Skin of body (tissue), 2 donors: Measurements from ENCODE around the gene ZFPM1. TPM values are rescaled to one million over a fixed set of nuclear protein-coding genes. Genes with fewer than 3 reads are reported as not detected.
A peak's percentile ranks its signal among the peaks of the same experiment; 100 is the strongest.

ENCODE experiments used
- DNase-seq: peaks from one replicate; lab custom pipeline; 2025; lab: John Stamatoyannopoulos, UW
- total RNA-seq: library from RNA; depleted of rRNA; stranded (reverse); fragments of >200 nt; gene quantifications from one replicate; pipeline ENCODE4 v1.2.3, GENCODE V29; 2014

Gene ZFPM1
- total RNA-seq, 1 donor from 2014 or later = 0.69 TPM

DNA sequence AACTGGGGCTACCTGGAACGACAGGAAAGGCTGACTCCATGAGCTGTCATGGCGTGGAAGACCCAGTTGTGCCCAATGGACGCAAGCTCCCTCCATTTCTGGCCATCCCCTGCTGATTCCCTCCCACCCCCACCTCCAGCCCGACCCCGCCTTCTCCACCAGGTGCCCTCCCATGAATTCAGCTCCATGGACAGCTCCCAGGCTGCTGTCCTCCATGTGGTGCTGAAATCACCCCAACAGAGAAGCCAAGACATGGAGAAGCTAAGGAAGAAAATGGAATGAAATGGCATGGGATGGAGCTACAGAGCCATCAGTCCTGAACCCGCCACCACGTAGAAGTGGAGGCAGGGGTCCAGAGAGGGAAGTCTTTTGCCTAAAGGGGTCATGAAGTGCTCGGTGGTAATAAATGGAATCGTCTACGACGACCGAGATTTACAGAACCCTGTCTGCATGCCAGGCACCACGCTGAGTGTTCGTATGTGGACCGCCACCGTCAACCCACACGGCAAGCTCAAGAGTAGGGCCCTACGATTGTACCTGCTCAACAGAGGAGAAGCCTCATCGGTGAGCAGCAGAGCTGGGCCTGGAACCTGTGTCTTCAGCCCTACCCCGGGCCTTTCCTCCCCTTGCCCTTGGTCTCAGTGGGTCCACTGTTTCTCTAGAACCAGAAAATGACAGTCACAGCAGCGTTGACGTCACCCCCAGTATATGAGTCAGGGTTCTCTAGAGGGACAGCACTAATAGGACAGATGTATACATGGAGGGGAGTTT, 107.8 kb downstream of the ZFPM1 start:
- DNase-seq = no peak

DNA sequence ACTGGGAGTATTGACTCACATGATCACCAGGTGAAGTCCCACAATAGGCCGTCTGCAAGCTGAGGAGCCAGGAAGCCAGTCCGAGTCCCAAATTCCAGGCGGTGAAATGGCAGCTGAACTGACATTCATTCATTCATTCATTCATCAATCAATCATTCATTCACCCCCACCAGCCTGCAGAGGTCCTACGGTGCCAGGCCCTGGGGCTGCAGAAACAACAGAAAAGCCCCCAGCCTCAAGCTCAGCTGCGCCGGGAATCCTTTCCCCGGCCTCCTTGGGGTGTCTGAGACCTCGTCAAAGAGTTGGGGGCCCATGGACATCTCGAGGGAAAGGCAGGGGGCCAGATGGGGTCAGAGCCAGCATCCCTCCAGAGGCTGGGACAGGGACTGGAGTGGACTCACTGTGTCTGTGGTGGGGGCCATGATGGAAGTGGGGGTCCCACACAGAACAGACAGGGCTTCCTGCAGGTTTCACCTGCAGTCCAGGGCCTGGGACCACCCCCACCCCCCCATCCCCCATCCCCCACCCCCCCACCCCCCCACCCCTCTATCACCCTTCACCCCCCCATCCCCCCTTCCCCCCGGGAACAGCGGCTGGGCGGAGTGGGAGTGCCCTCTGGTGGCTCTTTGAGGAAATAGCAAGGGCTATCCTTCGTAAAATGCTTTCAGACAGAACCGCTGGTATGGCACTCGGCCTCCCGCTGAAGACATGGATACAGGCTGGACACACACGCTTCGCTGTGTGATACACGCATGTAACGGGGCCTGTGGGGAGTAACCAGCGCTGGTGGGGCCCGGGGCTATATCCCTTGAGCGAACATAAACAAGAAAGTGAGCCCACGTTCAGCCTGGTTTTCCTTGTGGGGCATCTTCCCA, 108.6 kb downstream of the ZFPM1 start:
- DNase-seq = peak; percentile 10

DNA sequence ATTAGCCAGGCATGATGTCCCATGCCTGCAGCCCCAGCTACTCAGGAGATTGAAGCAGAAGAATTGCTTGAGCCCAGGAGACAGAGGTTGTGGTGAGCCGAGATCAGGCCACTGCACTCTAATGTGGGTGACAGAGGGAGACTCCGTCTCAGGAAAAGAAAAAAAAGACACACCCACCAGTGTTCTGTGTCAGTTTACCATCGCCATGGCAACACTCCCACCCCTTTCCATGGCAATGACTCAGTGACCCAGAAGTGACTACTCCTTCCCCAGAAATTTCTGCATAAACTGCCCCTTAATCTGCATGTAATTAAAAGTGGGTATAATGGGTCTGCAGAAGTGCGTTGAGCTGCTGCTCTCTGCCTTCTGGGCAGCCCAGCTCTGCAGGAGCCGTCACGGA, 113.1 kb downstream of the ZFPM1 start:
- DNase-seq = no peak

DNA sequence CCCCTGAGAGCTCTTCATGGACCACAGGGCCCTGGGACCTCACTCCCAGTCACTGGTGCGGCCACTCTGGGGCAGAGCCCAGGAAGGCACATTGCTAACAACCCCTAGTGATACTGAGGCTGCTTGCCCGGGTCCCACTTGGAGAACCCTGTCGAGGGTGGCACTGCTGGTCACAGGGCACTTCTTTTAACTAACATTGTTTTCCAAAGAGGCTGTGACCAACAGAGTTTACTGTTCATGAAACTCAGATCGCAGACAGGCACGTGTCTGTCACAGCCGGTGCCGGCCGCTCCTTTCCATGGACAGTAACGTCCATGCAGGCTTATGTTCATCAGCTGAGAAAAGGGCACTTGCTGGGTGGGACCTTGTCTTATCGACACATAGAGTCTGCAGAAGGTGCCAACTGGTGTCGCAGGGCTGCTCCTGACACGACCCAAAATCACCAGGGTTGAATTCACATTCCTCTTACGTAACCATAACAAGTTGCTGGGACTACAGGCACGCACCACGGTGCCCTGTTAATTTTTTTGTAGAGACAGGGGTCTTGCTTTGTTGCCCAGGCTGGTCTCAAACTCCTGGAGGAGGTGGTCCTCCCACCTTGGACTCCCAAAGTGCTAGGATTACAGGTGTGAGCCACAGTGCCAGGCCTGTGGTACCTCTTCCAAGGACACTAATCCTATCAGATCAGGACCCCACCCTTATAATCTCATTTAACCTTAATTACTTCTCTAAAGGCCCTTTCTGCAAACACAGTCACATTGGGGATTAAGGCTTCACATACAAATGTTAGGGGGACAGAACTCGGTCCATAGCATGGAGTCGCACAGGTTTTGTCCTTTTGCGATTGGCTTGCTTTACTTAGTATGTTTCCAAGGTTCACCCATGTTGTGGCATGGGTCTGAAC, 115.9 kb downstream of the ZFPM1 start:
- no peak for DNase-seq

- DNase-seq = no peak
Measured at GRCh38 chr16:88569614-88569984, 116.5 kb downstream of the ZFPM1 start.

- DNase-seq = peak; percentile 92
Measured at GRCh38 chr16:88569985-88570690, 117.1 kb downstream of the ZFPM1 start, which contains the start of gene ZC3H18. Gene ZC3H18 (plus strand): TSS chr16:88570403. CDS start chr16:88577124, 6,721 bp downstream.

GRCh38 chr16:88570691-88571092, 117.6 kb downstream of the ZFPM1 start:
- no peak for DNase-seq

- DNase-seq = no peak
Measured at GRCh38 chr16:88575251-88575650, 122.2 kb downstream of the ZFPM1 start.

- no peak for DNase-seq
Measured at GRCh38 chr16:88576307-88576706, 123.2 kb downstream of the ZFPM1 start.

GRCh38 chr16:88577166-88577565, 124.1 kb downstream of the ZFPM1 start:
- DNase-seq = no peak

- no peak for DNase-seq
Measured at GRCh38 chr16:88578446-88579313, 125.6 kb downstream of the ZFPM1 start.

- no peak for DNase-seq
Measured at GRCh38 chr16:88580371-88580770, 127.3 kb downstream of the ZFPM1 start.

- DNase-seq = no peak
Measured at GRCh38 chr16:88581033-88581432, 128.0 kb downstream of the ZFPM1 start.

DNA sequence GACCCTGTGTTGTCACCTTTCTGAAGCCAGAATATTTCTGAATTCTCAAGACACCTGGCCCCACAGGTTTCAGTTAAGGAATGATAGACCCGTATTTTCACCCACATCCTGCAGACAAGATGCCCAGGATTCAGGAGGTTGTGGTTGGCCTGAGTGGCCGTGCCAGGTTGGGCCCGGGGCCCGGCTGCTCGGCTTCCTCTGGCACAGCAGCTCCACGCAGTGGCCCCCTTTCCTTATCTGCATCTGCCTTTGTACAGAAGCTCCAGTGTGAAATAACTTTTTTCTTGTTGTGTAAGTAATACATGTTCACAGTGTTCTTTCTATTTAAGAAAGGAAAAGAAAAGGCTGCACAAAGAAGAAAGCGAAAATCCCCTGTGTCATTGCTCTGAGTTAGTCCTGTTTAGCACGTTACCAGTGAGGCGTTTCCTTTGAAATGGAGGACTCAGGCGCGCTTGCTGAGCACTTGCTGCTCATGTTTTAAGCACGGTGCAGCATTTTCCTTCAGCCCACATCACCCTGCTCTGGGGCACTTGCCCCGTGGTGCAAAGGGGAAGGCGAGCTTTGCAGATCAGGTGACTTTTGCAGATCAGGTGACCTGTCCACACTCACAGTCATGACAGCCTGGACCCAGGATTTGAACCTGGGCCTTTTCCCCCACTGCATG, 130.0 kb downstream of the ZFPM1 start:
- DNase-seq = no peak

GRCh38 chr16:88584676-88585075, 131.6 kb downstream of the ZFPM1 start:
- DNase-seq = no peak

GRCh38 chr16:88585269-88585668, 132.2 kb downstream of the ZFPM1 start:
- DNase-seq = no peak

DNA sequence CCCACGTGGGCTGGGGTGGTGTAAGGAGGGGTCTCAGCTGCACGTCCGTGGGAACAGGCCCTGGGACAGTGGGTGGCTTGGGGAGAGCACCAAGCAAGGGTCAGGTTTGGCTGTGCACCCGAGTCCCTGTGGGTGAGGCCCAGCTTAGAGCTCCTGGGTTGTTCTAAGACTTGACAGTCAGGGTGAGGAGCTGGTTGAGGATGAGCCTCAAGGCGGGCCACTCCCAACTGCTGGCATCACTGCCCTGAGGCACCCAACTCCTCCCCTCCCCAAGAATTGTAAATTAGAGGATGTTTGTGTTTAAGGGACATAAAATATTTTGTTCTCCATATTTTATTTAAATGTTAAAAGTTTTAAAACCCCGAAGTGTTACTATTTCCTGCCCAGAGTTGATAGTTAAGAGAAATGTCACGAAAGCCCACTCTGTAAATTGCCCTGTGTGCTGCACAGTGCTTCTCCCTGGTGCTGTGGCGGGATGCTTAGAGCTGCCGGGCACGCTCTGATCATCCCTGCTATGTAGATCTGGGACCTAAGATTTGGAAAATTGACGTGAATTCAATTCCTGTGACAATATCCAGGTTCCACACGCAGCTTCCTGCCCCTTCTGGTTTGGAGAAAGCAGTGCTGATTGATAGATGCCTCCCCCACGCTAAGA, 133.0 kb downstream of the ZFPM1 start:
- no peak for DNase-seq
